GM21381 (cell line): ENCODE data around the gene IQSEC1.

Source experiments
- ATAC-seq: cut with Tn5 transposase; IDR thresholded peaks from one replicate; pipeline ENCODE4 v1.9.1; 2021; ENCODE audit warnings: mild to moderate bottlenecking, moderate library complexity; ENCODE audit not compliant: unreplicated experiment

The IQSEC1 gene

GRCh38 chr3:13018561-13019242 is 54.5 kb downstream of the IQSEC1 start:
- ATAC-seq, result no peak

DNA sequence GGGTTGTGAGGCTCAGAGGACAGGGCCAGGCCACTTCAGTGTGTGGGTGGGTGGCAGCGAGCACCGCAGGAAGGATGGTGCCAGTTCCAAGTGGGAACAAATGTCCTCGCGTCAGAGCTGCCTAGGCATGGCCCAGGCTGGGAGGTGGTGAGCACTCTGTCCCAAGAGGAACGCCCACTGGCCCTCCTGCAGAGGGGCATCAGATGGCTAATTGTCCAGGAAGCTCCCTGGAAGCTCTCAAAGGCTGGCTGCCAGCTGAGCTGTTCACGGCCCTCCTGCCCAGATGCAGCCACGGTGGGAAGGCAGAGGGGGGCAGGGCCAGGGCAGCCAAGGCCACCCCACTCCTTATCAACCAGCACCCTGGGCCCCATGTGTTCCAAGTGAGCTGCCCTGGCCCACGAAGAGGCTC is 55.2 kb downstream of the IQSEC1 start:
- ATAC-seq, result no peak

- ATAC-seq, result no peak
Measured at GRCh38 chr3:13017361-13018042, 55.7 kb downstream of the IQSEC1 start.

- ATAC-seq, result no peak
Measured at GRCh38 chr3:13016721-13017255, 56.4 kb downstream of the IQSEC1 start.

GRCh38 chr3:13016083-13016720 is 57.0 kb downstream of the IQSEC1 start:
- peak; percentile 29 for ATAC-seq

DNA sequence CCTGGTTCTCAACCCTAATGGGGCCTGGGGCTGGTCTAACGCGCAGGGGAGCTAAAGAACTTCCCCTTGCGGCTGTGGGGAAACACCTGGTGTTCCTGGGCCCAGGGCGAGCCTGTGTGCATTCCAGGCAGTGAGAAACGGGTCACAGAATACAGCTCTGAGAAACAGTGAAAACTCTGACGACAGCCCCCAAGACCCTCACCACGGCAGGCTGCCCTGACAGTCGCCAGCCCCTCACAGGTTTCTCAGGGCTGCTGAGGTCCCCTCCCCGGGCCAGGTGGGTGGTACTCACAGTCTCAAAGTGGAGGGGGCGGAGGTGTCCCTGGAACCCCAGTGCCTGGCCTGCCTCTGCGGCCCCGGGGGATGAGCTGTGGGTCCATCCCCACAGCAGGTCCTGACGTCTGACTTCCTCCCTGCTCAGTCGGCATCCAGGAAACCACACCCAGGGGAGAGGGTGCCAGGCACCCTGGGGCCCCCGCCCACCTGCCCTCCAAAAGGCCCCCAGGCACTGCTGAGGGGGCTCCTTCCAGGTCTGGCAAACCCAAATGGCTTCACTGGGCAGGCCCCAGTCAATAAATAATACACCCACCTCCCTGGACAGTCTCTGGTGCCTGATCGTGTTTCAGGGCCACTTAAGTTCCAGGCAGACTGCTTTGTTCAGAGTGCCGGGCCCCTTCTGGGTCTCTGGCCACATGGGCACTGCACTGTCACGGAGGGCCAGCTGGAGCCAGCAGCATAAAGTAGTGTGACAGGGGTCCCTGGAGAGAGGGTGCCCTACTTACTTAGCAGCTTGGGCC is 57.7 kb downstream of the IQSEC1 start:
- ATAC-seq, result no peak

DNA sequence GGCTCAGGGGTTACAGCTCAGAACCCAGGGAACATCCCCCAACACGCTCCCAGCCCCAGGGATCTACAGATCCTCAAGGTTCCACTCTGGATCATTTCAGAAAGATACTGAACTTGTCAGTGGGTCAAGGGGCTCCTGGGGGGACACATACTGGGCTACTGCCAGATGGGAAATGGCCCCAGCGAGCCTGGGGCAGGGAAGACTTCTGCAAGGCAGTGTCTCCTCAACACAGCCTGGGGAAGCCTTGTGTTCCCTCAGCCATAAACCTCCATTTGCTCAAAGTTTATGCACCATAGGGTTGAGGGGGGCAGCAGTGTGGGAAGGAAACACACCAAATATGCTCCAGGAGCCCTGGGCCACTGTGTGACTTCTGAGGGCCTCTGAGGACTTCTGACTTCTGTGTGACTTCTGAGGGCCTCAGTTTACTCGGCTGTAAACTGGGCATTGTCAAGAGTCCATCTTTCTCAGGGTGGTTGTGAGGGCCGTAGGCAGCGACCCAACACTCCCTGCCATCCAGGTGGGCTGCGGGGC is 58.4 kb downstream of the IQSEC1 start:
- ATAC-seq, result no peak

- no peak for ATAC-seq
Measured at GRCh38 chr3:13013994-13014754, 59.1 kb downstream of the IQSEC1 start.

DNA sequence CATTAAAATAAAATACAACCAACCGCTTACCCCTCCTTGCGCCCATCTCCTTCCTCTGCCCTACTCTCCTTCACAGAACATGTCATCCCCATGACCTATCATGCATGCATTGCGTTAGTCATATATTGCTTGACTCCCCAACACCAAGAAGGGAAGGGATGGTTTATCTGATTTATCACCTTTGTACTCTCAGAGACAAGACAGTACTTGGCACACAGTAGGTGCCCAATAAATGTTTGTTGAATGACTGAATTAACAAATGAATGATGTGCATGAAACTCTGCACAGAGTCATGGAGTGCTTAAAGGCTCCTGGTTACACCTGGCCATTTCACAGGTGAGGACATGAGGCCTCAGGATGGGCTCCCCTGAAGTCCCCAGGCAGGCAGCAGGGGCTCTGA is 59.7 kb downstream of the IQSEC1 start:
- no peak for ATAC-seq

- no peak for ATAC-seq
Measured at GRCh38 chr3:13013151-13013561, 60.1 kb downstream of the IQSEC1 start.

GRCh38 chr3:13012221-13012691 is 61.0 kb downstream of the IQSEC1 start:
- ATAC-seq, result peak; percentile 33

- ATAC-seq, result peak; percentile 41
Measured at GRCh38 chr3:13011573-13012220, 61.5 kb downstream of the IQSEC1 start.

- ATAC-seq, result no peak
Measured at GRCh38 chr3:13010780-13011572, 62.3 kb downstream of the IQSEC1 start.

DNA sequence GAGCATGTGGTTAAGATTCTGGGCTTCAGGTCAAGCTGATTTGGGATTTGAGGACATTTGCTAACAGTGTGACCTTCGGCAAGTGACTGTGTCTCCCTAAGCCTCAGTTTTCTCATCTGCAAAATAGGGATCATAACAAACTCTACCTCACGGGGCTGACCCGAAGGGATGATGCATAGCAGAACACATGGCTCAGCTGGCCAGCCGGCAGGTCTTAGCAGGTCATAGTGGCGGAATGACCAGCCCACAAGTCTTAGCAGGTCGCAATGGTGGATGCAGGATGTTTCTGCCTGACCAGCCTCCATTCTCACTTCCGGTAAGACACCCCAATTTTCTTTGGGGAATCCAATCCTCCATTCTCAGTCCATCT is 63.3 kb downstream of the IQSEC1 start:
- ATAC-seq, result no peak

GRCh38 chr3:13009132-13009945 is 63.9 kb downstream of the IQSEC1 start:
- ATAC-seq, result peak; percentile 30

- no peak for ATAC-seq
Measured at GRCh38 chr3:13008155-13008995, 64.9 kb downstream of the IQSEC1 start.
